ENCODE measurements around the gene CCDC91. TPM values are rescaled to one million over a fixed set of nuclear protein-coding genes. Genes with fewer than 3 reads are reported as not detected.

CCDC91 gene
- total RNA-seq (ENCODE audit: low replicate concordance), result 23.2 and 27.4 TPM in 2 replicates
- long read RNA-seq, transcript CCDC91-205 (11 exons, 1,301 nt), result major isoform, 22 of 65 reads
- long read RNA-seq, partial matches to known transcripts, result 16 of 65 reads
- long read RNA-seq, other reads (novel, unspliced or antisense), result 27 of 65 reads

- peak; percentile 27 for TF ChIP-seq CTCF (conservative IDR thresholded peaks at IDR 0.05)
- DNase-seq (ENCODE audit: extremely low spot score, unreplicated experiment), result peak; percentile 87
- Mint-ChIP-seq H3K4me3 (peak within 1 kb of the TSS; percentile 93), H3K27me3 (no peaks in the 10 kb centered on the region), H3K27ac (peak within 1 kb of the TSS; percentile 96), H3K36me3 (peaks cover 44% of the 10 kb centered on the region), H3K4me1 (ENCODE audit: unreplicated experiment) (peaks cover 8% of the 10 kb centered on the region), H3K9me3 (peaks cover 8% of the 10 kb centered on the region)
Observed at GRCh38 chr12:28190321-28191050, at the start of gene CCDC91. CCDC91 (plus strand) TSS chr12:28190456; CDS start chr12:28257216, 66,760 bp downstream.

GRCh38 chr12:28144059-28144458 is 46.2 kb upstream of the CCDC91 start:
- Mint-ChIP-seq H3K36me3 (no peaks in the 10 kb centered on the region), H3K27me3 (peaks cover 5% of the 10 kb centered on the region), H3K9me3 (no peaks in the 10 kb centered on the region), H3K4me1 (ENCODE audit: unreplicated experiment) (no peaks in the 10 kb centered on the region), H3K27ac (no peak overlapping the region), H3K4me3 (no peak overlapping the region)
- no peak for DNase-seq (ENCODE audit: extremely low spot score, unreplicated experiment)
- no peak for TF ChIP-seq CTCF (conservative IDR thresholded peaks at IDR 0.05)

- Mint-ChIP-seq H3K4me3 (no peak overlapping the region), H3K4me1 (ENCODE audit: unreplicated experiment) (no peaks in the 10 kb centered on the region), H3K36me3 (no peaks in the 10 kb centered on the region), H3K27ac (no peak overlapping the region), H3K9me3 (no peaks in the 10 kb centered on the region), H3K27me3 (peaks cover 5% of the 10 kb centered on the region)
- TF ChIP-seq CTCF (conservative IDR thresholded peaks at IDR 0.05), result no peak
- no peak for DNase-seq (ENCODE audit: extremely low spot score, unreplicated experiment)
Observed at GRCh38 chr12:28144532-28144931, 45.7 kb upstream of the CCDC91 start.

- Mint-ChIP-seq H3K27me3 (peaks cover 5% of the 10 kb centered on the region), H3K4me1 (ENCODE audit: unreplicated experiment) (no peaks in the 10 kb centered on the region), H3K36me3 (no peaks in the 10 kb centered on the region), H3K9me3 (no peaks in the 10 kb centered on the region), H3K4me3 (no peak overlapping the region), H3K27ac (no peak overlapping the region)
- TF ChIP-seq CTCF (conservative IDR thresholded peaks at IDR 0.05), result no peak
- no peak for DNase-seq (ENCODE audit: extremely low spot score, unreplicated experiment)
Observed at GRCh38 chr12:28145216-28145615, 45.0 kb upstream of the CCDC91 start.

- no peak for TF ChIP-seq CTCF (conservative IDR thresholded peaks at IDR 0.05)
- no peak for DNase-seq (ENCODE audit: extremely low spot score, unreplicated experiment)
- Mint-ChIP-seq H3K36me3 (peaks cover 5% of the 10 kb centered on the region), H3K27ac (no peak overlapping the region), H3K9me3 (no peaks in the 10 kb centered on the region), H3K4me1 (ENCODE audit: unreplicated experiment) (no peaks in the 10 kb centered on the region), H3K4me3 (no peak overlapping the region), H3K27me3 (peaks cover 5% of the 10 kb centered on the region)
Observed at GRCh38 chr12:28149279-28149678, 41.0 kb upstream of the CCDC91 start.

Measured in type B pancreatic cell (in vitro differentiated cells).